Muscle of back (tissue), 11 donors: ENCODE measurements around the gene CHDH. TPM values are rescaled to one million over a fixed set of nuclear protein-coding genes. Genes with fewer than 3 reads are reported as not detected.

Experiments
- DNase-seq, 3 donors: peaks; one replicate each; pipeline versions ENCODE4 v3.0.0 to v3.0.0-alpha.2; 2013
- polyA plus RNA-seq, 10 donors: library from polyadenylated mRNA; unstranded; fragments of 120-200 nt; gene quantifications; one replicate each; pipeline ENCODE4 v1.2.1, GENCODE V29; 2013; ENCODE audit not compliant: insufficient read length in 10 of 10

Gene CHDH
- polyA plus RNA-seq, 10 donors = 0.71 to 1.2 (median 0.90) TPM

DNA sequence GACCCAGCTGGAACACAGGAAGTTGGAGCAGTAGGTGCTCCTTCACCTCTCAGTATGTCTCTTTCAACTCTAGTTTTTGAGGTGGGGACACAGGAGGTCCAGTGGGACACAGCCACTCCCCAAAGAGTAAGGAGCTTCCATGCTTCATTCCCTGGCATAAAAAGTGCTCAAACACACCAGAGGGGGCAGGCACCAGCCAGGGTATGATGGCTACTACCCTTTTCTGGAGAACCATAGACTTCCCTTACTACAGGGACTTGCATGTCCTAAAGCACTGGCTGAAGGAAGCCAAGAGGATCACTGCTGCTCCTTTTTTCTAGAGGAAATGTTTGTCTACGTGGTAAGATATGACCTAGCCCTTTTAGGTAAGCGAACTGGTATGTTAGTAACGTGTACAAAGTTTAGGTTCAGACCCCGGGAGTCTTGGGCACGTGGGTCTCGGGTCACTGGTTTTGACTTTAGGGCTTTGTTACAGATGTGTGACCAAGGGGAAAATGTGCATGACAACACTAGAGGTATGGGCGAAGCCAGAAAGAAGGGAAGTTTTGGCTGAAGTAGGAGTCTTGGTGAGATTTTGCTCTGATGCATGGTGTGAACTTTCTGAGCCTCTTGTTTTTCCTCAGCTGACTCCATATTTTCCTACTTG is 12.0 kb upstream of the CHDH start:
- no peak for DNase-seq

DNA sequence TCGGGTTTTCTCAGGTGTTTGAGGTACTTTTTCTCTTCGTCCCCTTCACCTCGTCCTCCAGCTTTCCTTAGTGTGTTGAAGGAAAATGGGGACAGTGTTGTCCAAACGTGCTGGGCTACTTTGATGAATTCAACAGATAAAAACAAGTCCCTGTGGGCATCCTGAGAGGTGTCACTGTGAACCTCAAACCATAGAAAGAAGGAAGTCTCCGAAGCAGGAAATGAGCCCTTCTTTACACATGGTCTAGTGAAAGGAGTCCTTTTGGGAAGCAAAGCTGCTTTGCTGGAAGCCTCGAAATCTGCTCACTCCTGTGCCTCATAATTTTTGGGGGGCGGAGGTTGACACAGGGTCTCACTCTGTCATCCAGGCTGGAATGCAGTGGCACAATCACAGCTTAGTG is 10.7 kb upstream of the CHDH start:
- no peak for DNase-seq

DNA sequence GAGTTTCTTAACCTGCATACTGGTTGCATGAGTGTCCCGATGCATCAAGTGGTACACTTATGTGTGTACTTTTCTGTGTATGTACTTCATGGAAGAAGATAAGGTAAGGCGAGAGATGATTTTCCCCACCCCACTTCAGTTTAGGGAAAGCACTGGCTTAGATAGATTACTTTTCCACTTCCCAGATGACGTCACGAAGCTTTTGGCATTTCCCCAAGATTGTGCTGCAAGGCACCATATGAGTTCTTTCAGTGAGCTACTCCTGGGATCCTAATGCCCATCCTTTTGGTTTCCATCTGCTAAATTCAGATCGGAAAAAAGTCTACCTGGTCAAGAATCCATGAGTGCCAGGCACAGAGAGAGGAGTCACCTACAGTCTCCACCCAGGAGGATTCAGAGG is 4.7 kb upstream of the CHDH start:
- peak; percentile 6 to 40 (median 16) for DNase-seq

DNA sequence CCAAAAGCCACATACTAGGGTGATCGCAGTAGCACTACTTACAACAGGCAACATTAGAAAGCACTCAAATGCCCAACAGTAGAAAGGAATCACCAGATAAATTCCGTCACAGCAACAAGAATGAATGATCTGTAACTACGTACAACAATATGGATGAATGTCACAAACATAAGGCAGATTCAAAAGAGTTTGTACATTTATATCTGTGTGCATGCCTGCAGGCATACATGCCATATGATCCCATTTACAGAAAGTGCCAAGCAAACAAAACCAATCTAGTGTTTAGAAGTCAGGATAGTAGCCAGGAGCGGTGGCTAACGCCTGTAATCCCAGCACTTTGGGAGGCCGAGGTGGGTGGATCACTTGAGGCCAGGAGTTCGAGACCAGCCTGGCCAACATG is 3.7 kb upstream of the CHDH start:
- no peak for DNase-seq

DNA sequence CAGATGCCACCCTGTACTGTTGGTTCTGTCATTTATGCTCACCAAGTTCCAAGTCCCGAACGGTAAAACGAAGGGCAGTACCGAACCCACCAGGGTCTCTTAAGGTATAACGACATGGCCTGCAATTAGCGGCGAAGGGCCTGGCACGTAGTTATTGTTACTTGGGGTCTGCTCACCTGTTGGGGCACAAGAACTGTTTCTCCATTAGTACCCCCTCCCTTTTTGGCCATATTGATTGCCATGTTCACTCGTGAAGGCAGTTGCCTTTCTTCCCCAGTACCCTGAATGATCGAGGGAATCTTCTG is 584 bp upstream of the CHDH start:
- no peak for DNase-seq

DNA sequence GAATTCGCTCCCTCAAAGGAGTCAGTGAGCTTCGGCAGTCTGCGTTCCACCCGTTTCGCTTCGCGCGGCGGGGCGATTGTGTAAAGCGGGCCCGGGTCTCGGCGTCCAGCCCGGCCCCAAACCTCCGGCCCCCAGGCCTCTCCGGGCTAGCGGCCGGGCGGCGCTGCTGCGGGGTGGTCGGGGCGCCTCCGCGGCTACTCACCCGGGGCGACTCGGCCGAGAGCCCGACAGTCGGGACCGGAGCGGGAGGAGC is 412 bp downstream of the CHDH start:
- DNase-seq = peak in 1 of 3 donors; percentile 0

DNA sequence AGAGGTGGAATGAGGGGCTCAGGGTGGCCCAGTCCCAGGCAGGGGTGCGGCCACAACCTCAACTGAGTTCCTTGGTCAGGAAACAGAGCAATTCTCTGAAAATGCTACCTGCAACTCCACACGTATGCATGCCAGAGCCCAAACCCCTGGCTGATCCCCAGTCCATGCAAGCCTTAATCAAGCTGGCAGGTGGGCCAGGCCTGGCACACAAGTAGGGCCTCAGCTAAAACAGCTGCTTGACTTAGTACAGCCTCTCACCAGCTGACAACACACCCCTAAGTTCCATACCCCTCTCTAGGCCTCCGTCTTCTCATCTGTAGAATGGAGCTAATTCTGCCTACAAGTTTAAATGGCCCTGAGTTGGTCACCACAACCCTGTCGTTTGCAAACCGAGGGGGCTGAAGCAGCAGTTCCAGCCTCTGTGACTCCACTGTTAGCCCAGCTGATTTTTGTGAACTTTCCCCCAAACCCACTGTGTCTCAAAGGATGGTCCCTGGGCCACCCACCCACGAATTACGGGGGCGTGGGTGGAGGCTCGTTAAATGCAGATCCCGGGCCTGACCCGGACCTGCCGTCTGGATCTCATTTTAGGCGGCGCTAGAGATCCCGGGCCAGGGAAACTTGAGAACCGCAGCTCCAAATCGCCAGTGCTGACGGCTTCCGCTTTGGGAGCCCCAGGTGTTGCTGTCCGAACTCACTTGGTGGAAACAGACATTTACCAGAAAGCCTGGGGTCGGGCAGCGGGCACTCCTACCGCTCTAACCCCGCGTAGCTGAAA is 927 bp downstream of the CHDH start:
- peak; percentile 27 to 87 (median 70) for DNase-seq

DNA sequence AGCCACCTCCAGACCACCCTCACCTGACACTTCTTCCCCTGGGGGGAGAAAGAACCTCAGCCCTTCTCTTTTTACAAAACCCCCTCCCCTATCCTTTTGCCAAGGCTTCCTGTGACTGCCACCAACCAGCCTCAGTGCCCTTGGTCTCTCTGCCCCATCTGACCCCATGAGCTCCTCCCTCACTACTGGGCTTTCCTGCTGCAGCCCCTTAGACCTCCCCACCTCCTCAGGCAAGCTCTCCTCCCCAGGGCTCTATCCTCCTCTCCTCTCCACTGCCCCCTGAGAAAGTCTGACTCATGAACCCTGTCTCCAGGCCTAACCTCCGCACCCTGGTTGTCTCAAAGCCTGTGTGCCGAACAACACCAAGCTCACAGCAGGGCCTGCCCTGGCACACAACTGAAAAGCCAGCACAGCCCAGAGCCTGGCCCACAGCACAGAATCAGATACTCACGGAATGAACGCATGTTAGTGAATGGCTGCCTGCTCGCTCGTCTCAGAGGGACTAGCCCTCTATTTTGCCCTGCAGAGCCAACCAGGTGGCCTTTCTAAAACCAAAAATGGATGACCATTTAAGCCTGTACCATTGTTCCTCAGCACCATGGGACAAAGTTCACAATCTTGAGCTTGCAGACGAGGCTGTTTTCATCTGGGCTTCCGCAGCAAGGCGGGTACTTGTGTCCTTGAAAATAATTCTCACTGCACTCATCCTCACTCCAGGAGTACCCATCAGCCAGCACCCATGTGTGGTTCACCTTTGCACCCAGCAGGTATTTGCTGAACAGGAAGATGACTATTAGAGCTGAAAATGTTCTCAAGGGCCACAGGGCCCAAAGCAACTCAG is 1.7 kb downstream of the CHDH start:
- no peak for DNase-seq

DNA sequence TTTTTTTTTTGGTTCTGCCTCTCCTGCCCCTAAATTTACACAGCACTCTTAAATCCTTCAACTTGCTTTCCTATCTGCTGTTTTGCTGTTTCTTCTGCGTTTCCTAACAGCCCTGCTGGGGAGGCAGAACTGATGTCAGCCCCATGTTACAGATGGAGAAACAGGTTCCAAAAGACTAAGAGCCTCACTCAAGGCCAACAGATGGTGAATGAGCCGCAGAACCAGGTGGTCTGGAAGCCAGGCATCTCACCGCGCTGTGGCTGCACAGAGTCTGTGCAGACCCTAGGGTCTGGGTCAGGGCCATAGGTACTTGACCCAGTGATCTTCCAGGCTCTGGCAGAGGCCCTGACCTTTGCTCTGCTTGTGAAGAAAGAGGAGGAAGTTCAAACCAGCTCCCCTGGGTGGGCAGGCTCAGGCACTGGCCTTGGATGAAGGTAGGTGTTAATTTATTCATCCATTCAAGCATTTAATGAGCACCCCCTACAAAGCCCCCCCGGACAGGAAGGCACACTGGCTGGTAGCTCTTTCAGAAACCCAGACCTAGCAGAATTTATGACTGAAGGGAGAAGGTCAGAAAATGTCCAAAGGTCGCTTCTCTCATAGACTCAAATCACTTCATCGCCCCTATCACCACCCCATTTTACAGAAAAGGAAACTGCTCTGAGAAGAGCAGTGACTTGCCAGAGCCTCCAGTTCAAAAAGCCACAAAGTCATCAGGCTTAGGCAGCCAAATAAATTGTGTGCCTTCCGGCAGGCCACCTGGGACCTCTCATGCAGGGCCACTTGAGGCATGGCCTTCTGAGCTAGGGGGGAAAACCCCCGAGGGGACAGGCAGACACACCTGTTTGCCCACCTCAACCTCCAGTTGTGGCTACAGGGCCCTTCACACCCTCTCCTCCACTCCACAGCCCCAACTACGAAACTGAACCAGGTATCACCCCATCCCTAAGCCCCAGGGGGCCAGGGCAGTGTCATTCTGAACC is 2.7 kb downstream of the CHDH start:
- no peak for DNase-seq

DNA sequence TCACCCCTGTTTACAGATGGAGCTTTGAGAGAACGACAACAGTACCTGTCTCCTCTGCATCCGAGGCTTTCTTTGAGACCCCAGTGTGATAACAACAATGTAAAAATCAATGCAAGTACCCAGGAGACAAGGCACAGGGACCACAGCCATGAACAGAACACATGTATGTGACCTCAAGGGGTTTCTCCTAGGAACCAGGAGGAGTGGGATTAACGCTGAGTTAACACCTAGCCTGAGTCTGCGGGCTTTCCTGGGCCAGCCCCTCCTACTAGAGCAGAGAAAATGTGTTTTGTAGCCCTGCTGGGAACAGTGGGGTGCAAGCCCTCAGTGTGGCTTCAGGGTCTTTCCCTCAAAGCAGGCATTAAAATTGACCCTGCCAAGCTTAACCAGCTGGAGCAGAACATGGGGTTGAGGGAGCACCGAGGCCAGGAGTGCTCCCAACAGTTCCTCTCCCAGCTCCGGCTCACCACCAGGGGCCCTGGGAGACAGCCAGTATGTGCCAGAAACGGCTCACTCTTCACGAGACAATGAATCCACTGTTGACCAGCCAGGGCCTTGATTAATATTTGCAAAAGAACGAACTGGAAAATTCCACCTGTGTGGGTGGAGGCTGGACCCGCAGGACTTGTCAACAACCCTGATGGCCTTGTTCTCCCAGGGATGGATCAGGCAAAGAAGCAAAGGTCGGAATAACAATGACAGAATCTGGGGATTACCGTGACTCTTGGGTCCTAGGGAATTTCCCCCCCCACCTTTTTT is 3.6 kb downstream of the CHDH start:
- no peak for DNase-seq

DNA sequence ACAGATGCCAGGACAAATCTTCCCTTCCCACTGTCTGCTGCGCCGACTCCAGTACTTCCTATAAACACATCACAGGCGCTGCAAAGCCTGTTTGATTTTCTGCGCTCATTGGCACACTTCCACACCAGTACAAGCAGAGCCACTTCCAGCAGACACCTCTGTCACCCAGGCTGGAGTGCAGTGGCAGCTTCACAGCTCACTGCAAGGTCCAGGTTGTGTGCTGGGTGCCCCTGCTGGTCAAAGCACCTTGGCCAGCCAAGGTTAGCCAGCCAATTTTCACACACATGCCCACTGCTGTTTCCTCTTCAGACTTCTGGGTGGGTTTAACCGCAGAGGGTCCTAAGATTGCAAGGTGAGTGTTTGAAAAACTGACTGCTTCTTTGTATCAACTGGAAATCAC is 4.9 kb downstream of the CHDH start:
- DNase-seq = no peak

DNA sequence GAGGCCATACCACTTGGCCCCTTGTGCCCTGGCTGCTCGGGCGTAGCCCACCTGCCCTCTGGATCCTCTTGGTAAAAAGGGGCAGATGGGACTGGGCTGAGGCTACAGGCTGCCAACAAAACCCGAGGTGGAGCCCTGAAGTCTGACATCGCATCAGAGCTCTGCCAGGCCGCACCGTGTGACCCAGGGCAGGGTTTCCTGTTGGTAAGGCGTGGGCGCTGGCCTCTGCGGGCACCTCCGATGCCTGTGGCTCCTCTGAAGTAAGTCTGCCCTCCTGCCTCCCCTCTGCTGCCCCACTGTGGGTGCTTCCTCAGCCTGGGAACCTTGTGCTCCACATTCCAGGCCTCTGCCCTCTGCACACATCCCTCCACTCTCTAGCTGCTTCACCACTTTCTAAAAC is 8.9 kb downstream of the CHDH start:
- no peak for DNase-seq

DNA sequence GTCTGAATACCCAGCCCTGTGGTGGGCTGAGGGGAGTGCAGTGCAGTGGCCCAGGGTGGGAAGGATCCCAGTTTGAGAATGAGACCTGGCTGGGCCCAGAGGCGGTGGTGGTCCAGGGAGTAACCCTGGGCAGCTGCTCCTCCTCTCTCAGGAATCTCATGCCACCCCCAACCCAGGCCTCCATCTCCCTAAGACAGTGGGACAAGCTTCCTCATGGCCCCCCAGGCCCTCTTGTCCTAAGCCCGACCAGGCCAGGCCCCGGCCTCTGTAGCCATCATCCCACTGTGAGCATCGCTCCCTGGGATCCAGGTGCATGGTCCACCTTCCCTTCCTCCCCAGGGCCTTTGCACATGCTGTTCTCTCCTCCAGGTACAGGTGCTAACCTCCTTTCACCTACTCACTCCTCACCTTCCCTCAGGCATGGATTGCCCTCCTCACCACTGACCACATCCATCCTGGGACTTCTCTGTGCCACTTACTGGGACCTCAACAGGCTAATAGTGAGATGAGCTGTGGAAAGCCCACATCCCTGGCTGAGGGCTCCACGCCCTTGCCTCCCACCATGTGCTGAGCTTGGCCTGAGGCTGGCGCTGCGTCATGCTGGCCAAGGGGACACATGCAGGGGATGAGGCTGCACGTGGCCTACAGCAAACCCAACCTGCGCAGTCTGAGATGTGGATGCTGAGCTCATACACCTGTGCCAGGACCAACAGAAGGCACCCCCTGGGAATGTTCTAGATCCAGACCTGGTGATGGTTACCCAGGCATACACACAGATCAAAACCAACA is 9.9 kb downstream of the CHDH start:
- no peak for DNase-seq

DNA sequence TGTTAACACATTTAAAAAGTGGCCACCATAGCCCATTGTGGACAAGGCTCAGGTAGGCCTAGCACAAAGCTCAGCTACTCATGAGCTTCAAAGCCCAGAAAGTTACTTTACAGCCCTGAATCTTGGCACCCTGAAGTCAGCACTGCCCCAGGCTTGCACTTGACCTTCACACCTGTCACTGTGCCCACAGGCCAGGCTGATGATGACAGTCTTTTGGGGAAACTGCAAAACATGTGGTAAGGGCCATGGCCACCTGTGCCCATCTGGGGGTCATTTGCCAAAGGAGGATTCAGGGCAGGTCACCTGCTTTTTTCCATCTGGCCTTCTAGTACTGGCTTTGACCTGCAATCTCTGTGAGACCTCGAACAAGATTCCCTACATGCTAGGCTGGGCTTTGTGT is 11.0 kb downstream of the CHDH start:
- DNase-seq = no peak

DNA sequence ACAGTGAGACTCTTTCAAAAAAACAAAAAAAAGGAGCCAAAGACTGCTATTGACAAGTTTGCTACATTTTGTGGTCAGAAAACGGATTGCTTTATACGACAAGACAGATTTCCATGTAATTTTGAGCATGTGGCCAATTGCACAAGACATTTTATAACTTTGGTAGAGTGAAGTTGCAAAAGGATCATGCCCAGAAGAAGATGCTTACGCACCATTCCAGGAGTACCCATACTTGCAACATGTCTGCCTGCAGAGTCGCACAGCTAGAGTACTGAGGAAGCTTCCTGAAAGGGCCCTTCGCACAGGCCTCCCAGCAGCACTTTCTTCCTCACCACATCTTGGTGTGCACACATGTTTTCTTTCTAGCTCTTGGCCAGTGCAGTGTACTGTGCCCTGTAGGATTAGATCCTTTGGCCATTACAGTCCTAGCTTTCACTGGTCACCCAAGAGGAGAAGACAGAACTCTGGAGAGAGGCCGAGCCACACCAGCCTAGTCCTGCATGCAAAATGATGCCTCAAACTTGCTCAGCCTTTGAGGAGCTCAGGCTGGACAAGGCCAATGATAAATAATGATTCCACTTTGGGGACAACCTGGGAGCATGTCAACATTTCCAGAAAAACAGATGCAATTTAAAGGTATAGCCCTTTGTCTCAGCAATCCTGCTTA is 11.7 kb downstream of the CHDH start:
- no peak for DNase-seq

DNA sequence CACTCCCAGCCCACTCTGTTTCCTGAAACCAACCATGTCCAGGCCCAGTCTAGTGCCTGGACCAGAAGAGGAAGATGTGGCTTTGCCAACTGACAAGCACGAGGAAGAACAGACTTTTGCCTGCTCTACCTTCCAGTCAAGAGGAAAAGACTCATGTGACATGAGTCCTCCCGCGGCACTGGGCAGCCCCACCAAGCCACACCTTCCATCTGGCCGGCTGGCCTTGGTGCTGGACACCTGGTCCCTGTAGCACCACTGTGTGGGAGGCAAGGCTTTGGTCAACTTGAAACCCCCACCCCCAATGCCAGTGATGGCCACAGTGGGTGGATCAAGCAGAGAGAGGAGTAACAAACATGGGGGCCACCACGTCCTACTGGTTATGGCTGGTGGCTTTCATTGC is 12.5 kb downstream of the CHDH start:
- no peak for DNase-seq

DNA sequence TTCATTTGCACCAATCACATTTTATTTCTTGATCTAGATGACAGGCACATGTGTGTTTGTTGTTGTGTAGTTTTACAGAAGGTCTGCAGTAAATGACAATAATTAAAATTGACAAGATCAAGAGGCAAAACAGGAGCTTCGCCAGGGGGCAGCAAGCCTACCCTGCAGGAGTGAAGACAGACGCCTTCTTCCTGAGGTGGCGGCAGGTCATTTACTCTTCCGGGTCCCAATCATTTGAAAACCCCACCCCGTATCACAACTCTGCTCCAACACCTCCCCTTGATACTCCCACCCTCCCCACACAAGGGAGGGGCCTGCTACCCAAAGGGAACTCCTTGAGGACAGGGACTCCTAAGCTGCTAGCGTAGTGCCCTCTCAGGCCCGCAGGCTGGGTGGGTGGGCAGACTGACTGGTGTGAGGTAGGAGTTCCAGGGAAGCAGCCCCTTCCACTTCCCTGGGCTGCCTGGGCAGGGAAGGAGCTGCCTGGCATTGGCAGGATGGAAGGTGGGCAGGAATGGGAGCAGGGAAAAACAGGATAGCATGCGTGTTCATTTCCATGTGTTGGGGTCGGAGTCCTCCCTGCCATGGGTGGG is 13.1 kb downstream of the CHDH start:
- no peak for DNase-seq

DNA sequence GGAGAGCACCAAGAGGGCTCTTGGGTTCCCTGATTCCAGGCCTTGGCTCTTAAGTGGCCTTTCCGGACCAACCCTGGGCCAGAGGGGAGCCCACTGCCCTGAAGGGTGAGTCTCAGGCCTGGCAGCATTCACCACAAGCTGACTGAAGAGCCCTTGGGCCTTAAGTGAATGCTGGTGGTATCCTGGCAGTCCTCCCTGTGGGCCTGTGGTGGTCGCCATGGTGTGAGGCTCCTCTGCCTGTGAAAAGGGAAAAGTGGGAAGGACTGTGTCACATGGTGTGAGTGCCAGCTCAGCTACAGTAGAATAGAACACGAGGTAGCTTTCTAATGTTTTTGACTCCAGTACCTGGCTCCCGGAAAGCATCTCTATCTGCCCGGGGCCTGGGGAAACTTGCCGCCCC is 15.3 kb downstream of the CHDH start:
- DNase-seq = no peak

DNA sequence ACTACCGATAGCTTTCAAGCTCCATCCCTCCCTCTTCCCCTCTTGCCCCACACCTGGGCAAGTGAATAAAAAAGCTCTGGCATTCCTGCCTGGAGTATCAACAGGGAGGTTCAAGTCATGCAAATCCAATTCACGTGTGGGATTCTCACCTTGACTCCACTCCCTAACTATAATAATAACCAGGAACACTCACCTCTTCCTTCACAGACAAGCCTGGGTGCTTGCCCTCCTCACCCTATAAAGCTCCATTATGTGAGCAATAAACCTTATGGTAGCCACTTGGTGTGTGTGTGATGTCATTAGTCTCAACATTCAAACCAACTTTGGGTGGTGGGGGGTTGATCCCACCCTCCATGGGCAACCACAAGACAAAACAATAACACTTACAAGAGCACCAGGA is 16.6 kb downstream of the CHDH start:
- DNase-seq = no peak

DNA sequence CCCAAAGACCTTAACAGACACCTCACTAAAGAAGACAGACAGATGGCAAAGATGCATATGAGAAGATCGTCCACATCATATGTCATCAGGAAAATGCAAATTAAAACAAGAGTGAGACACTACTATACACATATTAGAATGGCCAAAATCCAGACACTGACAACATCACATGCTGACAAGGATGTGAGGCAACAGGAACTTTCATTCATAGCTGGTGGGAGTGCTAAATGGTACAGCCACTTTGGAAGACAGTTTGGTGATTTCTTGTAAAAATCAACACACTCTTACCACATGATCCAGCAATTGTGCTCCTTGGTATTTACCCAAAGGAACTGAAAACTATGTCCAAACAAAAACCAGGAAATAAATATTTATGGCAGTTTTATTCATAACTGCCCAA is 17.6 kb downstream of the CHDH start:
- no peak for DNase-seq
